Gastrocnemius medialis (tissue), 4 donors: ENCODE data around the gene JOSD2. TPM values are rescaled to one million over a fixed set of nuclear protein-coding genes. Genes with fewer than 3 reads are reported as not detected.

Experiments
- ATAC-seq, 2 donors: fragments of 150-250 bp; one replicate each; pipeline ENCODE4 v1.9.1; 2016
- DNase-seq, 2 donors: peaks; one replicate each; pipeline ENCODE4 v3.0.0-alpha.2; 2019
- H3K27ac ChIP-seq, 4 donors: fragments of 200-600 bp; sonication (generic); 1 replicate in 1 of 4; 2 replicates in 3 of 4; pipeline ENCODE4 v1.5.1; 2016 to 2018; ENCODE audit warnings: mild to moderate bottlenecking in 2 of 4, moderate library complexity in 1 of 4
- H3K27me3 ChIP-seq, 3 donors: fragments of 200-600 bp; sonication (generic) in 2 of 3; 1 replicate in 1 of 3; 2 replicates in 2 of 3; pipeline versions ENCODE4 v1.5.1 to v1.6.0; 2016 to 2019; ENCODE audit warnings: mild to moderate bottlenecking in 1 of 3, moderate library complexity in 1 of 3
- H3K36me3 ChIP-seq, 2 donors: fragments of 200-600 bp; sonication (generic) in 1 of 2; one replicate each; pipeline ENCODE4 v1.5.1; 2017 to 2018
- H3K4me1 ChIP-seq, 2 donors: fragments of 200-600 bp; sonication (generic) in 1 of 2; one replicate each; pipeline ENCODE4 v1.5.1; 2016 to 2017; ENCODE audit warnings: mild to moderate bottlenecking in 2 of 2
- H3K4me3 ChIP-seq, 4 donors: fragments of 200-600 bp; sonication (generic) in 3 of 4; 1 replicate in 1 of 4; 2 replicates in 3 of 4; pipeline ENCODE4 v1.5.1; 2016 to 2019; ENCODE audit warnings: mild to moderate bottlenecking in 2 of 4
- H3K9me3 ChIP-seq, 3 donors: fragments of 200-600 bp; sonication (generic) in 2 of 3; 1 replicate in 1 of 3; 2 replicates in 2 of 3; pipeline ENCODE4 v1.5.1; 2016 to 2019
- CTCF ChIP-seq, 5 experiments: fragments of 450-650 bp in 3 of 5; fragments of 200-600 bp in 2 of 5; sonication (generic) in 2 of 5; IDR thresholded peaks in 4 of 5; conservative IDR thresholded peaks in 1 of 5; 1 replicate in 4 of 5; 2 replicates in 1 of 5; pipeline ENCODE4 v1.5.1; 2016 to 2019; ENCODE audit warnings: antibody characterized with exemption in 5 of 5, mild to moderate bottlenecking in 3 of 5, moderate library complexity in 3 of 5
- POLR2A ChIP-seq, 2 donors: fragments of 450-650 bp; IDR thresholded peaks; one replicate each; pipeline ENCODE4 v1.6.1; 2017; ENCODE audit warnings: antibody characterized with exemption in 2 of 2, mild to moderate bottlenecking in 2 of 2, moderate library complexity in 2 of 2
- in situ Hi-C, 4 donors: fragments of 200-750 bp; cut with MboI; loops; one replicate each; pipeline versions ENCODE4 v1.15.0 to v1.8.0; 2017; ENCODE audit warnings: low sequenced_read_pairs in 4 of 4
- intact Hi-C: fragments of 100-400 bp; cut with DNase I; formaldehyde crosslinking; loops from one replicate; pipeline ENCODE4 v1.15.1; 2023; ENCODE audit warnings: low total_unique reads
- total RNA-seq, 4 donors: library from RNA; depleted of rRNA; stranded (reverse); fragments of >200 nt; gene quantifications; one replicate each; pipeline versions ENCODE4 v1.1.0 to v1.2.3, GENCODE V29; 2016

JOSD2 gene
- total RNA-seq = 10 to 100 TPM; 22.1 to 36.9 (median 27.8) TPM

GRCh38 chr19:50511069-50511822 is at the start of gene JOSD2:
Gene JOSD2 (minus strand): TSS chr19:50511191. CDS start chr19:50510431, 760 bp downstream.
- peaks cover 0 to 2% of the 10 kb centered on the region in 2 donors for H3K36me3 ChIP-seq
- DNase-seq (peak; percentile 95 to 98), ATAC-seq (peak; percentile 92 to 94)
- TF ChIP-seq CTCF (IDR thresholded peaks at IDR 0.05 in 4 of 5, conservative IDR thresholded peaks at IDR 0.05 in 1 of 5) (peak in 2 of 5 experiments; percentile 21 to 22), POLR2A (IDR thresholded peaks at IDR 0.05) (peak; percentile 68 to 81)
- peaks cover 0 to 4% (median 0%) of the 10 kb centered on the region in 3 donors for H3K27me3 ChIP-seq
- peak within 1 kb of the TSS; percentile 79 to 89 (median 85) for H3K27ac ChIP-seq
- in situ Hi-C loops = no loop called here
- H3K9me3 ChIP-seq = no peaks in the 10 kb centered on the region
- intact Hi-C loops = loop anchor here (1.0 to 10.0 kb wide), 4 partner anchors 35 to 856 kb away; partner anchors contain the start of genes CLDND2, EMC10, ETFB and GARIN5A
- H3K4me1 ChIP-seq = peaks cover 7 to 13% of the 10 kb centered on the region in 2 donors
- peak within 1 kb of the TSS; percentile 87 to 92 (median 88) for H3K4me3 ChIP-seq

- H3K4me1 ChIP-seq = peaks cover 0 to 11% of the 10 kb centered on the region in 2 donors
- no peaks in the 10 kb centered on the region for H3K9me3 ChIP-seq
- peaks cover 42 to 71% (median 45%) of the 10 kb centered on the region in 3 donors for H3K27me3 ChIP-seq
- DNase-seq = no peak
- no peak overlapping the region for H3K27ac ChIP-seq
- H3K36me3 ChIP-seq = no peaks in the 10 kb centered on the region
- H3K4me3 ChIP-seq = no peak overlapping the region
- in situ Hi-C loops (no loop called here), intact Hi-C loops (loop anchor here (10.0 kb wide), 1 partner anchor 95 kb away; no protein-coding TSS in a partner anchor)
- ATAC-seq = no peak
- TF ChIP-seq CTCF (IDR thresholded peaks at IDR 0.05 in 4 of 5, conservative IDR thresholded peaks at IDR 0.05 in 1 of 5) (no peak), POLR2A (IDR thresholded peaks at IDR 0.05) (no peak)
Observed at GRCh38 chr19:50559636-50560035, 48.6 kb upstream of the JOSD2 start.

GRCh38 chr19:50558449-50558848 is 47.5 kb upstream of the JOSD2 start:
- H3K4me1 ChIP-seq = peaks cover 0 to 11% of the 10 kb centered on the region in 2 donors
- no peak for DNase-seq
- in situ Hi-C loops = no loop called here

GRCh38 chr19:50558039-50558438 is 47.0 kb upstream of the JOSD2 start:
- ATAC-seq (no peak), DNase-seq (no peak)
- intact Hi-C loops (loop anchor here (10.0 kb wide), 1 partner anchor 93 kb away; no protein-coding TSS in a partner anchor), in situ Hi-C loops (no loop called here)
- Histone ChIP-seq H3K4me3 (no peak overlapping the region), H3K9me3 (no peaks in the 10 kb centered on the region), H3K27me3 (peaks cover 44 to 74% (median 45%) of the 10 kb centered on the region in 3 donors), H3K4me1 (peaks cover 0 to 11% of the 10 kb centered on the region in 2 donors), H3K36me3 (no peaks in the 10 kb centered on the region), H3K27ac (no peak overlapping the region)
- TF ChIP-seq CTCF (IDR thresholded peaks at IDR 0.05 in 4 of 5, conservative IDR thresholded peaks at IDR 0.05 in 1 of 5) = no peak
- TF ChIP-seq POLR2A (IDR thresholded peaks at IDR 0.05) = no peak

More at GRCh38 chr19:50558449-50558848, 47.5 kb upstream of the JOSD2 start:
- H3K27me3 ChIP-seq = peaks cover 44 to 74% (median 45%) of the 10 kb centered on the region in 3 donors
- no peaks in the 10 kb centered on the region for H3K9me3 ChIP-seq
- no peak for TF ChIP-seq POLR2A (IDR thresholded peaks at IDR 0.05)
- TF ChIP-seq CTCF (IDR thresholded peaks at IDR 0.05 in 4 of 5, conservative IDR thresholded peaks at IDR 0.05 in 1 of 5) = no peak
- no peak overlapping the region for H3K27ac ChIP-seq
- H3K36me3 ChIP-seq = no peaks in the 10 kb centered on the region
- no peak overlapping the region for H3K4me3 ChIP-seq
- ATAC-seq = no peak
- intact Hi-C loops = loop anchor here (10.0 kb wide), 1 partner anchor 94 kb away; no protein-coding TSS in a partner anchor
